ENCODE data around the gene MAGIX. TPM values are rescaled to one million over a fixed set of nuclear protein-coding genes. Genes with fewer than 3 reads are reported as not detected.
A peak's percentile ranks its signal among the peaks of the same experiment; 100 is the strongest.

The MAGIX gene
- total and polyA plus RNA-seq, 10 donors: 0.89 to 4.3 (median 1.4) TPM

DNA sequence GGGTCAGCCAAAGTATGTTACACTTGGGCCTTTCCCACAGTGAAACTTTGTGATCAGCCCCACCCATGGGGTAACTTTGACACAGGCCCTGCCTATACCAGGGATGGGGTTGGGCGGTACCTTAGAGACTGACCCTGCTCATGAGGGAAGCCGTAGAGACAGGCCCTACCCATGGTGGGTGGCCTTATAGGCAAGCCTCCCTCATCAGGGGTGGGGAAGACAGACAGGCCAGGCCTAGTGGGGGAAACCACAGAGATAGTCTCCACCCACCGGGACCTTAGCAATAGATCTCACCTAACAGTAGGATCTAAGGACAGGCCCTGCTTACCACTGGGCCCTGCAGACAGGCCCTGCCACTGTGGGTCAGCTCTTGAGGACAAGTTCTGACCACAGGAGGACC is 16.0 kb downstream of the MAGIX start:
- H3K27me3 ChIP-seq (replicated peaks in 1 of 7): no peaks in the 10 kb centered on the region
- intact Hi-C loops (cut with DNase I; ENCODE audit: low total_unique reads): no loop called here
- peak; percentile 41 for DNase-seq
- H3K27ac ChIP-seq: no peak overlapping the region
- H3K36me3 ChIP-seq: peaks cover 0 to 94% (median 19%) of the 10 kb centered on the region in 6 donors
- H3K4me1 ChIP-seq: peaks cover 0 to 23% (median 3%) of the 10 kb centered on the region in 6 donors
- H3K4me3 ChIP-seq: no peak overlapping the region
- no peaks in the 10 kb centered on the region for H3K9me3 ChIP-seq
- WGBS, 5 donors: 84 to 94% (median 90%) methylated on average over 3 of the region's 3 CpGs; no CpG with 5 or more reads in 1 of the 5 donors
- TF ChIP-seq POLR2AphosphoS5 (IDR thresholded peaks at IDR 0.05): no peak
- TF ChIP-seq POLR2A (IDR thresholded peaks at IDR 0.05): no peak
- TF ChIP-seq, protein P1, sequence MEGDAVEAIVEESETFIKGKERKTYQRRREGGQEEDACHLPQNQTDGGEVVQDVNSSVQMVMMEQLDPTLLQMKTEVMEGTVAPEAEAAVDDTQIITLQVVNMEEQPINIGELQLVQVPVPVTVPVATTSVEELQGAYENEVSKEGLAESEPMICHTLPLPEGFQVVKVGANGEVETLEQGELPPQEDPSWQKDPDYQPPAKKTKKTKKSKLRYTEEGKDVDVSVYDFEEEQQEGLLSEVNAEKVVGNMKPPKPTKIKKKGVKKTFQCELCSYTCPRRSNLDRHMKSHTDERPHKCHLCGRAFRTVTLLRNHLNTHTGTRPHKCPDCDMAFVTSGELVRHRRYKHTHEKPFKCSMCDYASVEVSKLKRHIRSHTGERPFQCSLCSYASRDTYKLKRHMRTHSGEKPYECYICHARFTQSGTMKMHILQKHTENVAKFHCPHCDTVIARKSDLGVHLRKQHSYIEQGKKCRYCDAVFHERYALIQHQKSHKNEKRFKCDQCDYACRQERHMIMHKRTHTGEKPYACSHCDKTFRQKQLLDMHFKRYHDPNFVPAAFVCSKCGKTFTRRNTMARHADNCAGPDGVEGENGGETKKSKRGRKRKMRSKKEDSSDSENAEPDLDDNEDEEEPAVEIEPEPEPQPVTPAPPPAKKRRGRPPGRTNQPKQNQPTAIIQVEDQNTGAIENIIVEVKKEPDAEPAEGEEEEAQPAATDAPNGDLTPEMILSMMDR (IDR thresholded peaks at IDR 0.05 in 8 of 11, conservative IDR thresholded peaks at IDR 0.05 in 3 of 11): no peak

DNA sequence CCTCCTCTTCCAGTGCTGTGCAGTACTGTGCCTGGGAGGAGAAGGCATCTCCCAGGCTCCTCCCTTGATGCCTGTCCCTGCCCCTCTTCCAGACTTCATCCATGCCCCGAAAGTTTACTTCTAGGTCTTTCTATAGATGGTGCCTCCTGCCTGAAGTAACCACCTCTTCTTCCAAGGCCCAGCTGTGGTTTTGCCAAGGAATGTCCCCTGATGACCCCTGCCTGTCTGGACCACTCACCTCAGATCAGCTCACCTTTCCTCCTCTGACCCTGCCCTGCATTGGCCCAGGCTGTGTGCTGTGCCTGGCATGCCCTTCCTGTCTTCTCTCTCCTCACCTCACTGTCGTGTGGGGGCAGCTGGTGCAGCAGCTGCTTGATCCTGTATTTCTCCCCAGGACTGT is 16.8 kb downstream of the MAGIX start:
- TF ChIP-seq, protein P1 (IDR thresholded peaks at IDR 0.05 in 8 of 11, conservative IDR thresholded peaks at IDR 0.05 in 3 of 11): no peak
- TF ChIP-seq POLR2A (IDR thresholded peaks at IDR 0.05) (no peak), POLR2AphosphoS5 (IDR thresholded peaks at IDR 0.05) (no peak)
- peaks cover 0 to 89% (median 17%) of the 10 kb centered on the region in 6 donors for H3K36me3 ChIP-seq
- intact Hi-C loops (cut with DNase I; ENCODE audit: low total_unique reads): no loop called here
- H3K4me1 ChIP-seq: peaks cover 0 to 24% (median 5%) of the 10 kb centered on the region in 6 donors
- peak; percentile 61 for DNase-seq
- peak overlapping the region in 1 of 8 donors; percentile 9 for H3K27ac ChIP-seq
- 74 to 100% (median 83%) methylated on average over 1 to 2 of the region's 2 CpGs for WGBS, 5 donors
- no peak overlapping the region for H3K4me3 ChIP-seq
- H3K9me3 ChIP-seq: no peaks in the 10 kb centered on the region
- no peaks in the 10 kb centered on the region for H3K27me3 ChIP-seq (replicated peaks in 1 of 7)

DNA sequence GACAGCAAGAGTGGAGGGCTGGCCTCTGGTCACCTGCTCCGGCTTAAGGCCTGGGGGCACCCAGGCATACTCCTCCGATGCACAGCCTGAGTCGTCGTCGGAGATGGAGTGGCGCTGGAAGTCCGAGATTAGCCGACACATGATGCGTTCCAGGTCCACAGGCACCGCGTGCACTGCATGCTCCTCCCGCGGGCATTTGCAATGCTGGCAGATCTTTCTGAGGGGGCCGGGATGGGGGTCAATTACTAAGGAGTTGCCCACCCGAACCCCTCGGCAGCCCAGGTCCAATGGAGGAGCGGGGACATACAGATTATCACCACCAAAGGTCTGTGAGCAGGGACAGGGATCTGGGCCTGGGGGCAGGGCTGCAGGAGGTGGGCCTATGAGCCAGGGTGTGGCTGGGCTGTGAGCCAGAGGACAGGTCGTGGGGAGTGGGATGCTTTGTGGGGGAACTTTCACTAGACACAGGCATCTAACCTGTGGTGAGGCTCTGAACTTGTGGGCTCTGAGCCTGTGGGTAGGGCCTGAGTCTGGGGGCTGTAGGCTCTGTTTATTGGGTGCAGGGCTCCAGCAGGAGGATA is 21.2 kb downstream of the MAGIX start:
- TF ChIP-seq, protein P1 (IDR thresholded peaks at IDR 0.05 in 8 of 11, conservative IDR thresholded peaks at IDR 0.05 in 3 of 11): no peak
- TF ChIP-seq POLR2A (IDR thresholded peaks at IDR 0.05) (no peak), POLR2AphosphoS5 (IDR thresholded peaks at IDR 0.05) (no peak)
- Histone ChIP-seq H3K36me3 (peaks cover 0 to 44% (median 8%) of the 10 kb centered on the region in 6 donors), H3K27me3 (replicated peaks in 1 of 7) (no peaks in the 10 kb centered on the region), H3K27ac (peak overlapping the region in 5 of 8 donors; percentile 62 to 87 (median 79)), H3K4me3 (peak overlapping the region in 1 of 8 donors; percentile 76), H3K9me3 (no peaks in the 10 kb centered on the region), H3K4me1 (peaks cover 0 to 31% (median 12%) of the 10 kb centered on the region in 6 donors)
- DNase-seq: peak; percentile 76
- intact Hi-C loops (cut with DNase I; ENCODE audit: low total_unique reads): no loop called here
- 70 to 93% (median 85%) methylated on average over 2 to 18 of the region's 18 CpGs for WGBS, 5 donors

All from spleen (tissue), 11 donors.